ENCODE results near the gene TRIM41. TPM values are rescaled to one million over a fixed set of nuclear protein-coding genes. Genes with fewer than 3 reads are reported as not detected.

The TRIM41 gene
- total and polyA plus RNA-seq, 9 of the 15 experiments (the other 6 are each of a cell fraction or from before 2014, with no cell fraction given) = 1.8 to 47.6 (median 20.9) TPM

GRCh38 chr5:181260720-181261319 lies 37.7 kb downstream of the TRIM41 start, which contains the start of gene TRIM52 (continued):
- TF ChIP-seq ZBTB26 (CRISPR knock-in tag; IDR thresholded peaks at IDR 0.05) (no peak), ZNF436 (CRISPR knock-in tag; IDR thresholded peaks at IDR 0.05) (no peak), MAFF (IDR thresholded peaks at IDR 0.05; ENCODE audit: low read length) (no peak)

DNA sequence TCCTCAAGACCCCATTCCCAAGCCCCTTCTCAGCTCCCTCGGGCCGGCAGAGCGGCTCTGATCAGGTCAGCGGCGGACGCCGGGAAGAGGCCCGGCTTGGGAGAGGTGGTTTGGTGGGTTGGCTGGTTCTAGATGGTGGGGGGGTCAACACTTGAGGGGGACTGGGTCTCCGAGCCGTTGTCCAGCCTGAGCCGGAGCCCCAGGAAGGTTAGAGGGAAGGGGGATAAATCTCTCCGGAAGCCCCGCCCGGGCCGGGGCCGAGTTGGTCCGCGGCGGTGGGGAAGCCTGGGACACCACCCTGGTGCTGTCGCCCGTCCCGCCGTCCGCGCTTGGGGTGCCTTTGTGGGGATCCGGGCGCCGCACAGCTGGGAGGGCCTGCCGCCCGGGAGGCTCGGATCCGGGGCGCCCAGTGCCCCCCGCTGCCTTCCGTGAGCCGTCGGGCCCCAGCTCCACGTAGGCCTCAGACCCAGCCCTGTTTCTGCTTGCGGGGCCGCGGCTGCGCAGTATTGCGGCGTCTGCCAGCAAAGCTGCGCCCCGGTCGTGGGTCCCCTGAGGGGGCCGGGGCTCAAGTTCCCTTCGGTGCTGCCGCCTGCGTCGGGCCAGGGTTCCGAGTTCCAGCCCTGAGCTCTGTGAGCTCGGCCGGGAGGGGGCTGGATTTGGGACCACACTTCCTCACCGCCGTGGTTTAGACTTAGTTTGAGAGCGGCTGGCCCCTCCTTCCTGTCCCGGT lies 38.4 kb downstream of the TRIM41 start:
- POLR2A ChIA-PET = interaction anchor here (0.6 to 13.0 kb wide), 8 partner anchors 10 to 77 kb away, joined by 3 to 185 read pairs (median 6); partner anchors contain the start of gene RACK1
- peak; percentile 73 for FAIRE-seq
- TF ChIP-seq, protein P1, sequence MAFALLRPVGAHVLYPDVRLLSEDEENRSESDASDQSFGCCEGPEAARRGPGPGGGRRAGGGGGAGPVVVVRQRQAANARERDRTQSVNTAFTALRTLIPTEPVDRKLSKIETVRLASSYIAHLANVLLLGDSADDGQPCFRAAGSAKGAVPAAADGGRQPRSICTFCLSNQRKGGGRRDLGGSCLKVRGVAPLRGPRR (CRISPR knock-in tag; IDR thresholded peaks at IDR 0.05) = no peak
- no peak for TF ChIP-seq ZKSCAN3 (CRISPR knock-in tag; IDR thresholded peaks at IDR 0.05)
- TF ChIP-seq ZNF217 (CRISPR knock-in tag; IDR thresholded peaks at IDR 0.05) = no peak
- no peak for TF ChIP-seq NR1H2 (CRISPR knock-in tag; IDR thresholded peaks at IDR 0.05)
- TF ChIP-seq ZNF239 (CRISPR knock-in tag; IDR thresholded peaks at IDR 0.05) = no peak
- no peak; the same call in 1 of the 2 replicates for TF ChIP-seq ZBTB7A (IDR thresholded peaks at IDR 0.05; ENCODE audit: borderline replicate concordance, control insufficient read depth, low read depth, low read length)
- TF ChIP-seq MEF2A (IDR thresholded peaks at IDR 0.05; ENCODE audit: control insufficient read depth, low read depth, low read length) = no peak
- TF ChIP-seq JUNB (CRISPR knock-in tag; conservative IDR thresholded peaks at IDR 0.05) = no peak
- no peak for TF ChIP-seq KHSRP (IDR thresholded peaks at IDR 0.05)
- TF ChIP-seq RBM22 (IDR thresholded peaks at IDR 0.05; ENCODE audit: low read depth, low read length, poor library complexity, severe bottlenecking) = peak; percentile 51
- no peak for TF ChIP-seq ZFPM2 (CRISPR knock-in tag; IDR thresholded peaks at IDR 0.05)
- peak; percentile 81 for TF ChIP-seq POLR2AphosphoS5 (IDR thresholded peaks at IDR 0.05; ENCODE audit: control insufficient read depth, insufficient read depth, low read depth, low read length)
- TF ChIP-seq EZH2 (IDR thresholded peaks at IDR 0.05; ENCODE audit: borderline replicate concordance, low read depth, low read length) = no peak
- no peak for TF ChIP-seq CREB5 (CRISPR knock-in tag; IDR thresholded peaks at IDR 0.05)
- TF ChIP-seq DNMT1 (IDR thresholded peaks at IDR 0.05) = no peak

More for the DNA sequence above, 38.4 kb downstream of the TRIM41 start:
- peak; percentile 83 for ATAC-seq
- Histone ChIP-seq H3K36me3 (ENCODE audit: control insufficient read depth, insufficient read depth, low read length) (peaks cover 25% of the 10 kb centered on the region), H3K79me2 (ENCODE audit: control insufficient read depth, insufficient read depth, low read length) (peaks cover 62% of the 10 kb centered on the region), H2AFZ (ENCODE audit: low read depth, low read length) (peak overlapping the region; percentile 75), H4K20me1 (replicated peaks; ENCODE audit: control insufficient read depth, insufficient read depth, low read length) (peaks cover 19% of the 10 kb centered on the region), H3K9ac (ENCODE audit: insufficient read depth in 1 of 2, low read depth in 2 of 2, low read length in 2 of 2) (peak overlapping the region; percentile 98 to 99), H3K9me1 (ENCODE audit: control insufficient read depth, insufficient read depth, low read length) (peaks cover 3% of the 10 kb centered on the region), H3K27ac (ENCODE audit: extremely low read depth, low read depth, low read length) (peak overlapping the region; percentile 99), H3K9me3 (replicated peaks; ENCODE audit: control insufficient read depth, insufficient read depth, low read depth, low read length) (no peaks in the 10 kb centered on the region), H3K4me2 (ENCODE audit: insufficient read depth, low read length) (peak overlapping the region; percentile 99), H3K4me1 (replicated peaks in 1 of 2; ENCODE audit: control insufficient read depth in 2 of 2, insufficient read depth in 2 of 2, low read length in 2 of 2) (peaks cover 22 to 29% of the 10 kb centered on the region in 2 experiments; a peak in 4 of 5 replicates), H3K27me3 (ENCODE audit: control insufficient read depth in 2 of 2, insufficient read depth in 2 of 2, low read length in 2 of 2) (no peaks in the 10 kb centered on the region), H3K4me3 (peak overlapping the region; percentile 98)
- CTCF ChIA-PET (ENCODE audit: low intra/inter-chr PET ratio) = no interaction called here
- TSS peak; percentile 33 for BruUV-seq (replicated peaks)
- WGBS (ENCODE audit: insufficient coverage, low coverage, missing lambda C conversion rate) = under 1% methylated on average over 34 of the region's 59 CpGs
- intact Hi-C loops (cut with micrococcal nuclease) (loop anchor here (5.0 kb wide), 1 partner anchor 74 kb away; no protein-coding TSS in a partner anchor), in situ Hi-C loops (cut with MboI) (no loop called here)
- peak; percentile 49 to 74 (median 63) for DNase-seq (ENCODE audit: extremely low read depth in 1 of 4, low spot score in 3 of 4)

Data from K562 (cell line).